Calu3 (cell line): ENCODE results near the gene FAM161B. TPM values are rescaled to one million over a fixed set of nuclear protein-coding genes. Genes with fewer than 3 reads are reported as not detected.

ENCODE experiments used
- BruUV-seq: library from RNA; stranded (reverse); fragments of 400-500 nt; replicated peaks from 2 replicates; lab custom pipeline; 2021; lab: Mats Ljungman, UMichigan
- CTCF ChIA-PET: fragments of 300-600 bp; sonication (Branson Sonifier 250); formaldehyde crosslinking; loops from one replicate; lab custom pipeline; 2022; ENCODE audit warnings: antibody characterized with exemption; lab: Charles Lee
- DNase-seq: peaks from one replicate; pipeline ENCODE4 v3.0.0; 2022
- H3K27ac Mint-ChIP-seq: one replicate; pipeline ENCODE4 v1.8.0; 2022; ENCODE audit warnings: mixed read lengths; ENCODE audit not compliant: unreplicated experiment
- H3K27me3 Mint-ChIP-seq: one replicate; pipeline ENCODE4 v1.8.0; 2022; ENCODE audit warnings: mixed read lengths; ENCODE audit not compliant: unreplicated experiment
- H3K36me3 Mint-ChIP-seq: one replicate; pipeline ENCODE4 v1.8.0; 2022; ENCODE audit warnings: mild to moderate bottlenecking, moderate library complexity, mixed read lengths; ENCODE audit not compliant: insufficient read depth, unreplicated experiment
- H3K4me1 Mint-ChIP-seq: one replicate; pipeline ENCODE4 v1.8.0; 2022; ENCODE audit warnings: mild to moderate bottlenecking, low read depth, mixed read lengths; ENCODE audit not compliant: unreplicated experiment
- H3K4me3 Mint-ChIP-seq: one replicate; pipeline ENCODE4 v1.8.0; 2022; ENCODE audit warnings: mild to moderate bottlenecking, low read depth, moderate library complexity, mixed read lengths; ENCODE audit not compliant: unreplicated experiment
- H3K9me3 Mint-ChIP-seq: one replicate; pipeline ENCODE4 v1.8.0; 2022; ENCODE audit warnings: low read depth, mixed read lengths; ENCODE audit not compliant: unreplicated experiment
- CTCF ChIP-seq: fragments of 200-600 bp; IDR thresholded peaks from one replicate; pipeline ENCODE4 v1.8.0; 2022; ENCODE audit warnings: antibody characterized with exemption; ENCODE audit not compliant: unreplicated experiment
- intact Hi-C: fragments of 100-400 bp; cut with micrococcal nuclease; formaldehyde crosslinking; loops from one replicate; pipeline ENCODE4 v1.10.0; 2022; ENCODE audit not compliant: unreplicated experiment
- total RNA-seq: library from RNA; stranded (reverse); gene quantifications from 2 replicates; pipeline ENCODE4 v1.2.3, GENCODE V29; 2022

Gene FAM161B
- total RNA-seq, 1 experiment from 2014 or later = 1.6 TPM

- CTCF ChIA-PET = no interaction called here
- H3K27ac Mint-ChIP-seq = no peak overlapping the region
- no peak for TF ChIP-seq CTCF
- no TSS peak for BruUV-seq
- no peaks in the 10 kb centered on the region for H3K4me1 Mint-ChIP-seq
- no peak for DNase-seq
- no peaks in the 10 kb centered on the region for H3K27me3 Mint-ChIP-seq
- H3K4me3 Mint-ChIP-seq = no peak overlapping the region
- H3K36me3 Mint-ChIP-seq = peaks cover 6% of the 10 kb centered on the region
- intact Hi-C loops = no loop called here
- no peaks in the 10 kb centered on the region for H3K9me3 Mint-ChIP-seq
Measured at GRCh38 chr14:73968885-73969284, 19.0 kb upstream of the FAM161B start.

- no peak for TF ChIP-seq CTCF
- Mint-ChIP-seq H3K4me1 (no peaks in the 10 kb centered on the region), H3K36me3 (peaks cover 6% of the 10 kb centered on the region), H3K27ac (no peak overlapping the region), H3K4me3 (no peak overlapping the region), H3K27me3 (no peaks in the 10 kb centered on the region), H3K9me3 (no peaks in the 10 kb centered on the region)
- no TSS peak for BruUV-seq
- intact Hi-C loops = no loop called here
- DNase-seq = no peak
- CTCF ChIA-PET = no interaction called here
Measured at GRCh38 chr14:73965216-73965615, 15.3 kb upstream of the FAM161B start.

- Mint-ChIP-seq H3K27me3 (no peaks in the 10 kb centered on the region), H3K4me1 (no peaks in the 10 kb centered on the region), H3K4me3 (no peak overlapping the region), H3K36me3 (peaks cover 6% of the 10 kb centered on the region), H3K27ac (no peak overlapping the region), H3K9me3 (no peaks in the 10 kb centered on the region)
- CTCF ChIA-PET = no interaction called here
- BruUV-seq = no TSS peak
- intact Hi-C loops = no loop called here
- TF ChIP-seq CTCF = no peak
- DNase-seq = no peak
Measured at GRCh38 chr14:73961192-73961591, 11.3 kb upstream of the FAM161B start.

- Mint-ChIP-seq H3K36me3 (peaks cover 4% of the 10 kb centered on the region), H3K27ac (no peak overlapping the region), H3K4me1 (no peaks in the 10 kb centered on the region), H3K27me3 (no peaks in the 10 kb centered on the region), H3K4me3 (no peak overlapping the region), H3K9me3 (no peaks in the 10 kb centered on the region)
- intact Hi-C loops = no loop called here
- no peak for TF ChIP-seq CTCF
- no peak for DNase-seq
- no TSS peak for BruUV-seq
- CTCF ChIA-PET = interaction anchor here (0.5 to 1.0 kb wide), 2 partner anchors 12 to 615 kb away, joined by 3 to 4 read pairs; no protein-coding TSS in a partner anchor
Measured at GRCh38 chr14:73958591-73958990, 8.7 kb upstream of the FAM161B start.
